Astrocyte of the cerebellum (primary cell): ENCODE data around the gene STIL.

Experiments used
- DNase-seq: peaks from one replicate; pipeline ENCODE4 v3.0.0-alpha.2; 2011; ENCODE audit warnings: low read depth
- H3K4me3 ChIP-seq: 2 replicates; pipeline ENCODE4 v1.5.1; 2011; ENCODE audit warnings: mild to moderate bottlenecking, low read depth, low read length, moderate library complexity
- CTCF ChIP-seq: IDR thresholded peaks from 2 replicates; pipeline ENCODE4 v1.5.1; 2012; ENCODE audit warnings: low read length, low read depth, moderate library complexity, mild to moderate bottlenecking; ENCODE audit errors: missing control alignments
- in situ Hi-C: cut with HindIII; loops from 2 replicates; pipeline ENCODE4 v1.10.0; 2017; ENCODE audit warnings: low sequenced_read_pairs

STIL gene

GRCh38 chr1:47229031-47229885, 84.7 kb downstream of the STIL start:
- no peak for TF ChIP-seq CTCF
- DNase-seq = no peak
- H3K4me3 ChIP-seq = no peak overlapping the region
- in situ Hi-C loops = no loop called here

GRCh38 chr1:47228644-47229030, 85.3 kb downstream of the STIL start:
- in situ Hi-C loops = no loop called here
- no peak for DNase-seq
- H3K4me3 ChIP-seq = no peak overlapping the region
- no peak for TF ChIP-seq CTCF

GRCh38 chr1:47227341-47228232, 86.4 kb downstream of the STIL start:
- TF ChIP-seq CTCF = no peak
- DNase-seq = no peak
- no peak overlapping the region for H3K4me3 ChIP-seq
- in situ Hi-C loops = no loop called here

GRCh38 chr1:47226839-47227215, 87.1 kb downstream of the STIL start:
- TF ChIP-seq CTCF = no peak
- no peak for DNase-seq
- in situ Hi-C loops = no loop called here
- H3K4me3 ChIP-seq = no peak overlapping the region

GRCh38 chr1:47226121-47226838, 87.7 kb downstream of the STIL start:
- no peak for DNase-seq
- H3K4me3 ChIP-seq = no peak overlapping the region
- in situ Hi-C loops = no loop called here
- no peak for TF ChIP-seq CTCF

GRCh38 chr1:47225430-47226100, 88.4 kb downstream of the STIL start:
- DNase-seq = no peak
- in situ Hi-C loops = no loop called here
- H3K4me3 ChIP-seq = no peak overlapping the region
- TF ChIP-seq CTCF = no peak
